B cell (primary cell): ENCODE data around the gene SLC25A29. TPM values are rescaled to one million over a fixed set of nuclear protein-coding genes. Genes with fewer than 3 reads are reported as not detected.

ENCODE experiments used
- ATAC-seq: fragments of 200-7000 bp; cut with Tn5 transposase; one replicate; pipeline ENCODE4 v1.10.0; 2021; ENCODE audit warnings: low read depth, mild to moderate bottlenecking, moderate number of reproducible peaks, moderate library complexity
- CTCF ChIA-PET: fragments of 350-600 bp; sonication (Branson Sonifier 250); formaldehyde crosslinking; loops from one replicate; lab custom pipeline; 2021; ENCODE audit warnings: antibody characterized with exemption, inconsistent platforms; lab: Charles Lee
- POLR2A ChIA-PET: fragments of 350-600 bp; sonication (Branson Sonifier 250); formaldehyde crosslinking; loops from one replicate; lab custom pipeline; 2021; ENCODE audit warnings: antibody characterized with exemption; lab: Charles Lee
- DNase-seq: peaks from one replicate; pipeline ENCODE4 v3.0.0; 2013
- H2AFZ ChIP-seq: 2 replicates; pipeline ENCODE4 v1.6.1; 2012; ENCODE audit warnings: mild to moderate bottlenecking, low read depth, low read length; ENCODE audit not compliant: insufficient read depth, poor library complexity, severe bottlenecking
- H3K27ac ChIP-seq, 2 donors: 1 replicate in 1 of 2; 2 replicates in 1 of 2; pipeline ENCODE4 v1.5.1; 2012 to 2013; ENCODE audit warnings: low read length in 2 of 2, mild to moderate bottlenecking in 2 of 2, moderate library complexity in 1 of 2
- H3K27me3 ChIP-seq, 4 experiments: fragments of 200-600 bp in 1 of 4; sonication (generic) in 1 of 4; replicated peaks in 1 of 4; 1 replicate in 2 of 4; 2 replicates in 2 of 4; pipeline versions ENCODE4 v1.6.1 to v1.7.0; 2013 to 2016; ENCODE audit warnings: low read length in 3 of 4, mild to moderate bottlenecking in 2 of 4, mixed read lengths in 1 of 4, moderate library complexity in 1 of 4; ENCODE audit not compliant: insufficient read depth in 4 of 4, control insufficient read depth in 3 of 4; ENCODE audit errors: control extremely low read depth in 1 of 4
- H3K36me3 ChIP-seq, 2 experiments: replicated peaks in 1 of 2; 1 replicate in 1 of 2; 2 replicates in 1 of 2; pipeline versions ENCODE4 v1.6.1 to v1.7.1; 2013; ENCODE audit warnings: low read length in 1 of 2; ENCODE audit not compliant: insufficient read depth in 2 of 2, control insufficient read depth in 1 of 2; ENCODE audit errors: control extremely low read depth in 1 of 2, extremely low read depth in 1 of 2
- H3K4me1 ChIP-seq, 2 donors: fragments of 200-600 bp in 1 of 2; sonication (generic) in 1 of 2; 1 replicate in 1 of 2; 2 replicates in 1 of 2; pipeline versions ENCODE4 v1.5.1 to v1.6.1; 2013 to 2017; ENCODE audit warnings: low read length in 2 of 2; ENCODE audit not compliant: control insufficient read depth in 2 of 2, insufficient read depth in 2 of 2
- H3K4me2 ChIP-seq: replicated peaks from 2 replicates; pipeline ENCODE3; 2012; ENCODE audit warnings: mild to moderate bottlenecking, low read depth, low read length; ENCODE audit not compliant: poor library complexity, severe bottlenecking
- H3K4me3 ChIP-seq, 5 experiments: fragments of 200-600 bp in 1 of 5; sonication (generic) in 1 of 5; 1 replicate in 3 of 5; 2 replicates in 2 of 5; pipeline versions ENCODE4 v1.5.1 to v1.7.0; 2011 to 2016; ENCODE audit warnings: low read length in 4 of 5, mild to moderate bottlenecking in 4 of 5, low read depth in 2 of 5, control low read depth in 1 of 5, moderate library complexity in 1 of 5; ENCODE audit not compliant: insufficient read depth in 1 of 5; ENCODE audit errors: control extremely low read depth in 1 of 5, extremely low read depth in 1 of 5
- H3K79me2 ChIP-seq: fragments of 200-600 bp; sonication (generic); one replicate; pipeline ENCODE4 v1.6.0; 2016; ENCODE audit warnings: low read length; ENCODE audit not compliant: control insufficient read depth, insufficient read depth
- H3K9ac ChIP-seq: fragments of 200-600 bp; sonication (generic); 2 replicates; pipeline ENCODE4 v1.6.1; 2017; ENCODE audit warnings: mild to moderate bottlenecking, low read length, moderate library complexity
- H3K9me3 ChIP-seq, 3 donors: one replicate each; pipeline versions ENCODE4 v1.6.1 to v1.7.1; 2013; ENCODE audit warnings: low read length in 2 of 3; ENCODE audit not compliant: control insufficient read depth in 2 of 3, insufficient read depth in 1 of 3; ENCODE audit errors: control extremely low read depth in 1 of 3
- H4K20me1 ChIP-seq: 2 replicates; pipeline ENCODE4 v1.6.0; 2012; ENCODE audit warnings: mild to moderate bottlenecking, low read length; ENCODE audit not compliant: insufficient read depth, control insufficient read depth, poor library complexity, severe bottlenecking
- H3K27ac Mint-ChIP-seq: one replicate; pipeline ENCODE4 v1.8.0; 2021; ENCODE audit warnings: mixed read lengths
- H3K27me3 Mint-ChIP-seq: one replicate; pipeline ENCODE4 v1.8.0; 2021; ENCODE audit warnings: mixed read lengths
- H3K4me1 Mint-ChIP-seq: one replicate; pipeline ENCODE4 v1.8.0; 2021; ENCODE audit warnings: mixed read lengths
- H3K4me3 Mint-ChIP-seq: one replicate; pipeline ENCODE4 v1.8.0; 2021; ENCODE audit warnings: mixed read lengths
- H3K9me3 Mint-ChIP-seq: one replicate; pipeline ENCODE4 v1.8.0; 2022; ENCODE audit warnings: mixed read lengths; ENCODE audit not compliant: insufficient read depth
- CTCF ChIP-seq: fragments of 200-600 bp; IDR thresholded peaks from one replicate; pipeline ENCODE4 v1.8.0; 2022; ENCODE audit warnings: antibody characterized with exemption, mild to moderate bottlenecking
- EZH2 ChIP-seq: IDR thresholded peaks from 2 replicates; pipeline ENCODE4 v1.6.1; 2012; ENCODE audit warnings: borderline replicate concordance, low read depth, mild to moderate bottlenecking, moderate library complexity, low read length; ENCODE audit not compliant: insufficient read depth, poor library complexity, severe bottlenecking
- WGBS: methylation state at CpG from one replicate; pipeline ENCODE4 v1.1.5; 2013; ENCODE audit warnings: missing lambda C conversion rate; ENCODE audit not compliant: insufficient coverage; 5-methylcytosine and 5-hydroxymethylcytosine counted together
- intact Hi-C: fragments of 100-400 bp; cut with micrococcal nuclease; formaldehyde crosslinking; loops from one replicate; pipeline ENCODE4 v1.10.0; 2022
- polyA plus RNA-seq: library from polyadenylated mRNA; depleted of rRNA; stranded (reverse); fragments of >200 nt; gene quantifications from 2 replicates; pipeline ENCODE4 v1.2.3, GENCODE V29; 2012
- total RNA-seq, 2 donors: library from RNA; stranded (reverse); fragments of 120-200 nt in 1 of 2; gene quantifications; 1 replicate in 1 of 2; 2 replicates in 1 of 2; pipeline versions ENCODE4 v1.2.3 to v1.2.4, GENCODE V29; 2013 to 2022

SLC25A29 gene
- total and polyA plus RNA-seq, 2 donors (not counting 1 experiment from before 2014, with no cell fraction given) = 15.1 to 99.9 TPM

- no peak for DNase-seq
- H3K9me3 Mint-ChIP-seq = no peaks in the 10 kb centered on the region
- H3K27ac Mint-ChIP-seq = peak overlapping the region; percentile 89
- Histone ChIP-seq H3K9ac (no peak overlapping the region), H3K36me3 (no peaks in the 10 kb centered on the region), H3K9me3 (no peaks in the 10 kb centered on the region), H3K27me3 (no peaks in the 10 kb centered on the region), H2AFZ (no peak overlapping the region), H3K79me2 (peaks cover 3% of the 10 kb centered on the region), H3K27ac (no peak overlapping the region), H3K4me3 (no peak overlapping the region), H4K20me1 (no peaks in the 10 kb centered on the region), H3K4me2 (peak overlapping the region; percentile 11), H3K4me1 (peaks cover 35 to 57% of the 10 kb centered on the region in 2 donors)
- ChIA-PET CTCF (interaction anchor here (0.9 to 5.5 kb wide), 5 partner anchors 12 to 141 kb away, joined by 3 to 51 read pairs (median 7); no protein-coding TSS in a partner anchor), POLR2A (interaction anchor here (0.9 to 1.1 kb wide), 2 partner anchors 14 to 227 kb away, joined by 3 read pairs; no protein-coding TSS in a partner anchor)
- no peaks in the 10 kb centered on the region for H3K27me3 Mint-ChIP-seq
- H3K4me3 Mint-ChIP-seq = peak overlapping the region; percentile 54
- H3K4me1 Mint-ChIP-seq = peaks cover 57% of the 10 kb centered on the region
- WGBS = 88% methylated on average over 9 of the region's 9 CpGs
- intact Hi-C loops = no loop called here
- TF ChIP-seq EZH2 = no peak
- TF ChIP-seq CTCF = no peak
- no peak for ATAC-seq
These were observed 10.1 kb downstream of the SLC25A29 start for GRCh38 chr14:100296106-100296651.

GRCh38 chr14:100295376-100296105, 10.7 kb downstream of the SLC25A29 start:
- 95% methylated on average over 11 of the region's 16 CpGs for WGBS
- H3K4me3 Mint-ChIP-seq = no peak overlapping the region
- ChIA-PET CTCF (interaction anchor here (0.9 to 5.5 kb wide), 3 partner anchors 12 to 82 kb away, joined by 3 to 51 read pairs (median 14); no protein-coding TSS in a partner anchor), POLR2A (no interaction called here)
- H3K9ac ChIP-seq = no peak overlapping the region
- ATAC-seq (no peak), DNase-seq (no peak)
- H3K4me1 Mint-ChIP-seq = peaks cover 57% of the 10 kb centered on the region
- peak overlapping the region; percentile 11 for H3K4me2 ChIP-seq
- intact Hi-C loops = no loop called here
- H3K27ac Mint-ChIP-seq = peak overlapping the region; percentile 89
- TF ChIP-seq CTCF (no peak), EZH2 (no peak)
- H3K79me2 ChIP-seq = peaks cover 3% of the 10 kb centered on the region
- H3K4me3 ChIP-seq = no peak overlapping the region
- no peaks in the 10 kb centered on the region for H3K27me3 Mint-ChIP-seq
- H4K20me1 ChIP-seq = no peaks in the 10 kb centered on the region
- H3K27me3 ChIP-seq = no peaks in the 10 kb centered on the region
- H3K9me3 ChIP-seq = no peaks in the 10 kb centered on the region
- H3K4me1 ChIP-seq = peaks cover 35 to 57% of the 10 kb centered on the region in 2 donors
- no peaks in the 10 kb centered on the region for H3K9me3 Mint-ChIP-seq
- H3K27ac ChIP-seq = no peak overlapping the region
- no peak overlapping the region for H2AFZ ChIP-seq
- H3K36me3 ChIP-seq = no peaks in the 10 kb centered on the region
